HG03565 (cell line): ENCODE results near the gene ZNF331.
"Not testable (repeated sequence)": the region's sequence is repeated elsewhere in the genome, so short reads cannot be mapped to it uniquely, and the experiment has no call there.

ENCODE experiments used
- ATAC-seq: cut with Tn5 transposase; IDR thresholded peaks from one replicate; pipeline ENCODE4 v1.9.1; 2021; ENCODE audit warnings: mild to moderate bottlenecking, moderate library complexity; ENCODE audit not compliant: unreplicated experiment

ZNF331 gene

GRCh38 chr19:53537521-53538377 is at the start of gene ZNF331:
TSS of gene ZNF331 (plus strand) at chr19:53538145. CDS start at chr19:53569377, 31,232 bp downstream.
- no peak for ATAC-seq

GRCh38 chr19:53492153-53492552 is 45.8 kb upstream of the ZNF331 start:
- ATAC-seq, result no peak

DNA sequence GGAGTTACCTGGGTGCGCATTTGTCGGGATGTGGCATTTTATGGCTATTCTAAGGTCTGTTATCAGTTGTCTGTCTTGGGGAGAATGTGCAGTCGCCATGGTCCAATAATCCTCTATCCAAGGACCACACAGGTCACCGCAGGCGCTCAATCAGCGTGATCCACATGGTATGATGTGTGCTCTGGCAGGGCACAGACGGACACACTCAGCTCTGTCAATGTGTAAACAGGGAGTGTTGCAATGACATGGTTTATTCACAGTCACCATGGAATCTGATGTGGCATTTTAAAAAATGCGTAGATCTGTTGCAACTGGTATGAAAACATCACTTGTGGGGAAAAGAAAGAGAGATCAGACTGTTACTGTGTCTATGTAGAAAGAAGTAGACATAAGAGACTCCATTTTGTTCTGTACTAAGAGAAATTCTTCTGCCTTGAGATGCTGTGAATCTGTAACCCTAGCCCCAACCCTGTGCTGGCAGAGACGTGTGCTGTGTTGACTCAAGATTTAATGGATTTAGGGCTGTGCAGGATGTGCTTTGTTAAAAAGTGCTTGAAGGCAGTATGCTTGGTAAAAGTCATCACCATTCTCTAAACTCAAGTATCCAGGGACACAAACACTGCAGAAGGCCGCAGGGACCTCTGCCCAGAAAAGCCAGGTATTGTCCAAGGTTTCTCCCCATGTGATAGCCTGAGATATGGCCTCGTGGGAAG is 40.5 kb upstream of the ZNF331 start:
- ATAC-seq, result not testable (repeated sequence)

DNA sequence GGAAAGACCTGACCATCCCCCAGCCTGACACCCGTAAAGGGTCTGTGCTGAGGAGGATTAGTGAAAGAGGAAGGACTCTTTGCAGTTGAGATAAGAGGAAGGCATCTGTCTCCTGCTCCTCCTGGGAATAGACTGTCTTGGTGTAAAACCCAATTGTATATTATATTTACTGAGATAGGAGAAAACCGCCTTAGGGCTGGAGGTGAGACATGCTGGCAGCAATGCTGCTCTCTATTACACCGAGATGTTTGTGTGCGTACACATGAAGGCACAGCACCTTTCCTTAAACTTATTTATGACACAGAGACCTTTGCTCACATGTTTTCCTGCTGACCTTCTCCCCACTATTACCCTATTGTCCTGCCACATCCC is 39.9 kb upstream of the ZNF331 start:
- not testable (repeated sequence) for ATAC-seq

DNA sequence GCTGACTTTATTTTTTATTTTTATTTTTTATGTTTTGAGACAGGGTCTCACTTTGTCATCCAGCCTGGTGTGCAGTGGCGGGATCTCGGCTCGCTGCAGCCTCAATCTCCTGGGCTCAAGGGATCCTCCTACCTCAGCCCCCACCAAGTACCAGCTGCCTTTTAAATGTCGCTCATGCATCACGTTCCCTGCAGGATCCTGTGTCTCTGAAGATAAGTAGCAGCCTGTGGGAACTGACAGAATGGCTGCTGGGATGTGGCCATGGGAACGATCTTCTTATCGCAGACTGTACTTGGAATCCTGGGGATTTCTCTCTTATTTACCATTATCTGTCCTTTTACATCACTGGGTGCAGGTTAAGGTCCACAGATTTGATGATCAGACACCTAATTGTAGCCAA is 34.8 kb upstream of the ZNF331 start:
- not testable (repeated sequence) for ATAC-seq

- ATAC-seq, result not testable (repeated sequence)
These were observed 34.1 kb upstream of the ZNF331 start for GRCh38 chr19:53503671-53504364.

- not testable (repeated sequence) for ATAC-seq
These were observed 33.6 kb upstream of the ZNF331 start for GRCh38 chr19:53504365-53504703.

DNA sequence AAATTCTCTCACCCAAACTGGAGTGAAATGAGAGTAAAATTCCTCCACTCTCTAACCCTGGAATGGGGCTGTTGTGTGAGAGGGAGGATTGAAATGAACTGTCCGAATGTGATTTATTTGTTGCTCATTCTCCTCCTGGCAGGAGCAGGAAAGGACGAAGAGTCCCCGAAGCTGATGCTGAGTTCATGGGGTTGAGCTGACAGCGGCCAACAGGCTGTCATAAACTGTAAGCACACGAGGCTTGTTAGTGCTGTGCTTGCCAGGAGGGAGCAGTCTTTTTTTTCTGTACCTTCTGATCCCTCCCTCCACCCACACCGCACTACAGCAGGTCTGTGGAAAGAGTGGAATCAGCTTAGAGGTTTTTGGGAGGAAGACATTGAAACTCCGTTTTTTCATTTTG is 33.1 kb upstream of the ZNF331 start:
- ATAC-seq, result no peak

- no peak for ATAC-seq
These were observed 31.2 kb upstream of the ZNF331 start for GRCh38 chr19:53506728-53507127.

DNA sequence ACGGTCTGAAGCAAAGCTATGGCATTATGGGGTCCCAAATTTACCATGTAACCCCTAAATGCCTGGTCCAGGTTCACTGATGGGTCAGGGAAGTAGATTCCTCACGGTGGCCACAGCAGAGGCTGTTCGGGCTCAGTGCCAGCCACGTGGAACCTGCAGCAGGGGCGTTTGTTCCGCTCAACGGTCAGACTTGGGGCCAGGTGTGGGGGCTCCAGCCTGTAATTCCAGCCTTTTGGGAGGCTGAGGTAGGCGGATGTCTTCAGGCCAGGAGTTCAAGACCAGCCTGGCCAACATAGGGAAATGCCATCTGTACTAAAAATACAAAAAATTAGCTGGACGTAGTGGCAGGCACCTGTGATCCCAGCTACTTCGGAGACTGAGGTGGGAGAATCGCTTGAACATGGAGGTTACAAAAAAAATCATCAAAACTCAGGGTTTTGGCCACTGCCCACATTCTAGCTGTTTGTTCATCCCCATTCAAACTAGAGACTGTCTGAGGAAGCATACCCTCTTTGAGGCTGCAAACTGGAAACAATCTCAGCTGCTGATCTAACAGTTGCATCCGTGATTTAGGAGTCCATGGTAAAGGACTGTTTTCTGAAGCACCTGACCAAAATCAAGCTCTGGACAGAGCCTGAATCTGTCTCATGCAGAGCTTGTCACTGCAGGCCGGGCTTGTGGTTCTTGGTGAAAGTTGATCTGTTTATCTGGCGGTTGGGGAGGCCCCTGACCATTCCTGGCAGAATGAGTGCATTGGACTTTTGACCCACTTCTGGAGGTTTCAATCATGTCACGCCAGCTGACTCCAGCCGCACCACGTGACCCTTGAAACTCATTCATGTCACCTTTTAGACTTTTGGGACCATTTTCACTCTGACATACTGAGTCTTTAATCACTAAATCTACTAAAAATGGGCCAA is 30.2 kb upstream of the ZNF331 start:
- no peak for ATAC-seq

GRCh38 chr19:53509443-53509842 is 28.5 kb upstream of the ZNF331 start:
- ATAC-seq, result no peak

DNA sequence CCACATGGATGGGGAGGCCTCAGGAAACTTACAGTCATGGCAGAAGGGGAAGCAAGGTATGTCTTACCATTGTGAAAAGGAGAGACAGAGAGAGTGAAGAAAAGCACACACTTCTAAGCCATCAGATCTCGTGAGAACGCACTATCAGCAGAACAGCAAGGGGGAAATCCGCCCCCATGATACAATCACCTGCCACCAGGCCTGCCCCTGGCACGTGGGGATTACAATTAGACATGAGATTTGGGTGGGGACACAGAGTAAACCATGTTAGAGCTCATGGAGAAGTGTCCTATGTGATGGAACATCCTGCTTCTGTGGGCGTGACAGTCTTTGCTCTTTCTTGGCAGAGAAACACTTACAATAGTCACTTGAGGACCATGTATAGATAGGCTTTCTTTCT is 28.1 kb upstream of the ZNF331 start:
- ATAC-seq, result no peak

DNA sequence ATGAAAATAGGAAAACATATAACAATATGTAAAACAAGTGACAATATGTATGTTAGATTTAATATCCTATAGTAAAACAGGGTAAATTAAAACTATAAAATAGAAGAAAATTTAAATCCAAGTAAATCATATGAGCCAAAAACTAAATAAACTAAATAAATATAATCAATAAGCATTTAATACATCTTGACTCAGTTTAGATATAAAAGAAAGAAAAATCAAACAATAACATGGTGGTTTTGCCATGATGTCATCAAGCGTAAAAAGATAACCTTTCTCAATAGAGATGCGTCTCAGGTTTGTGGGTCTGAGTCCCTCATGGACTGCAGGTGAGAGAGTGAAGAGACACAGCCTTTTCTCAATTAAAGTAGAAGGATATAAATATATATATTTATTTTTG is 26.6 kb upstream of the ZNF331 start:
- no peak for ATAC-seq

GRCh38 chr19:53511933-53512374 is 26.0 kb upstream of the ZNF331 start:
- ATAC-seq, result no peak

DNA sequence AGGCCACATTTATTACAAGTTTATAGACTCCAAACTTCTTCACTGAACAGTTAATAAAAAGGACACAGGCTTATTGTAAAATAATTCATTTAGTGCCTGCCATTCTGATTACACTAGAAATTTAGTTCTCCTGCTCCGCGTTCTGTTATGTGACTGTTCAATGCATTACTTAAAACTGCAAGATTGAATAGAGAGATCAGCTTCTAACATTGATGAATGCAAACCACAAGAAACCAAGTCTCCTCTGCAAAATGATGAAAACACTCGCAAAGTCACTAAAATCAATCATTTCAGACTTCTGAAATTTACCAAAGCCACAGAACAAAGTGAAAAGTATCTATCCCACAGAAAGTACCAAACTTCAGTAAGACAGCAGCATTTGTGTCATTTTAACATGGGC is 22.9 kb upstream of the ZNF331 start:
- ATAC-seq, result not testable (repeated sequence)

GRCh38 chr19:53517114-53517741 is 20.7 kb upstream of the ZNF331 start:
- ATAC-seq, result no peak

- ATAC-seq, result no peak
These were observed 19.8 kb upstream of the ZNF331 start for GRCh38 chr19:53518121-53518520.

- ATAC-seq, result no peak
These were observed 19.2 kb upstream of the ZNF331 start for GRCh38 chr19:53518716-53519115.

- no peak for ATAC-seq
These were observed 18.5 kb upstream of the ZNF331 start for GRCh38 chr19:53519446-53519845.

DNA sequence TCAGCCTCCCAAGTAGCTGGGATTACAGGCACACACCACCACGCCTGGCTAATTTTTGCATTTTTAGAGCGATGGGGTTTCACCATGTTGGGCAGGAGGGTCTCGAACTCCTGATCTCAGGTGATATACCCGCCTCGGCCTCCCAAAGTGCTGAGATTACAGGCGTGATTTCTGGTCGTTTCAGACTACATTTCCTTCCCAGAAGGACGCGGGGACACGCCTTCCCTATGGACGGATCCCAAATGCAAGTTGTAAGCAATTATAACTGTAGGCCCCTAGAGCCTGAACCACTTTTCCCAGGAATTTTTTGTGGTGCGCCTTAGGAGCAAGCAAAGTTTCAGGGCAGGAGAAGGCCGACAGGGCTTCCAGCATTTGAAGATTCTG is 17.8 kb upstream of the ZNF331 start:
- ATAC-seq, result no peak
